ENCODE results near the gene SRPK2. TPM values are rescaled to one million over a fixed set of nuclear protein-coding genes. Genes with fewer than 3 reads are reported as not detected.

The SRPK2 gene
- total RNA-seq, 1 donor from 2014 or later = 54.1 TPM

DNA sequence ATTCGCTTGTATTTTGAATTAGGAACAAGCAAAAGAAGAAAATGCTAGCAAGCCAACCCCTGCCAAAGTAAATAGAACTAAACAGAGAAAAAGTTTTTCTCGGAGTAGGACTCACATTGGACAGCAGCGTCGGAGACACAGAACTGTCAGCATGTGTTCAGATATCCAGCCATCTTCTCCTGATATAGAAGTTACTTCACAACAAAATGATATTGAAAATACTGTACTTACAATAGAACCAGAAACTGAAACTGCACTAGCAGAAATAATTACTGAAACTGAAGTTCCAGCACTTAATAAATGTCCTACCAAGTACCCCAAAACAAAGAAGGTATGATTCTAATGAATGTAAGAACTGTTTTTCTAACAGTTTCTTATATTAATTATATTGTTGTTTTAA is 286.9 kb downstream of the SRPK2 start:
- no peak for DNase-seq (ENCODE audit: low spot score)

DNA sequence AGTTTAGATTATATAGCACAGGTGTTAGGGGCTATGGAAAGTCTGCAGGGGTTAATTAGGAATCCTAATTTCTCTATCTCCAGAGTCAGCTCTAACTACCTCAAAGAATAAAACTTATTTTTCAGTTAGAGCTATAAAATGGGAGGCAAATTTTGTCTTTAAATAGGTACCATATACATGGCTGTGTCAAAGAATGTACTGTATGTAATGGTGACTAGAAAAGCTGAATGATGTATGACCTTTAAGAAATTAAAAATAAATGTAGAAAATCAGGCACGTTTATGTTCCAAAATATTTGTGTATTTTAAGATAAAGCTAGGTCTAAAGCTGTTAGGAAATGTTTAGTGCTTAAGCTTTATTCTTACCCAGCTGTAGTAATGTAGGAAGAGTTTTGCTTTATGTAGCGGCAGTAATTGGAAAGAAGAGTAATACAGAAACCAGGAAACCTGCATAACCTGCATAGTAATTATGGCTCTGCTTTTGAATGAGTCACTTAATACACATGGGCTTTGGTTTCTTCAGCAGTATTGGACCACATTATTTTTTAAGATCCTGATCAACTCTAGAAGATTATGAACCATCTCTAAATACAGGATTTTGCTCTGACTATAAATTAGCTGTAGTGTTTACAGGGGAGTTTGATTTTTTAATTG is 289.7 kb downstream of the SRPK2 start:
- DNase-seq (ENCODE audit: low spot score) = no peak

DNA sequence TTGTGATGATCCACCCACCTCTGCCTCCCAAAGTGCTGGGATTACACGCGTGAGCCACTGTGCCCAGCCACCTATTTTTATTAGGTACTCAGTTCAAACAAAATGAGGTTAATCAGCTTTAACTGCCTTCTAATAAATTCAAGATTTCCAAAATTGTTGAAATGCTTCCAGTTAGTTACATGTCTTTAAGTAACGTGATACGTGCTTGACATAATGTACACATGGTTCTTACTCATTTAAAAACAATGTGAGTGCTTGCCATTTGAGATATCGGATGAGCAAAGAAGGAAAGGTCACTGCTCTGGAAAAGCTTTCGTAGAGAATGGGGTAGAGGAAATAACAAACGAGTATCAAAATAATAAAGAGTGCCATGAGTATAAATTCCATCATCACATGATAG is 291.1 kb downstream of the SRPK2 start:
- no peak for DNase-seq (ENCODE audit: low spot score)

DNA sequence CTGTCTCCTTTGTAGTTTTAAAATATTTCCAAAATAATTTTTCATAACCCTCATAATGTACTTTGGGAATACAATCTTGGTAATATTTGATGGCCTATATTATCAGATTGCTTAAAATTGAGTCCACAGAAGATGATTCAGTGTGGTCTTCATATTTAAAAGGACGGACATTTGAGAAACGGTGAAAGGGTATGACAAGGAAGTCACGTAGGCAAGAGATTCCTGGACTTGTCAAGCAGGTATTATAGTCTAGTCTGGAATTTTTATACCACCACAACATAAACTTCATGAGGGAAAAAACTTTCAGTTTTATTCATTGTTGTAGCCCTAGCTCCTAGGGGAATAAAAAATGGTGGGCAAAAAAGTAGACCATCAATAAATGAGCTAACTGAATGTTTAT is 292.4 kb downstream of the SRPK2 start:
- no peak for DNase-seq (ENCODE audit: low spot score)

DNA sequence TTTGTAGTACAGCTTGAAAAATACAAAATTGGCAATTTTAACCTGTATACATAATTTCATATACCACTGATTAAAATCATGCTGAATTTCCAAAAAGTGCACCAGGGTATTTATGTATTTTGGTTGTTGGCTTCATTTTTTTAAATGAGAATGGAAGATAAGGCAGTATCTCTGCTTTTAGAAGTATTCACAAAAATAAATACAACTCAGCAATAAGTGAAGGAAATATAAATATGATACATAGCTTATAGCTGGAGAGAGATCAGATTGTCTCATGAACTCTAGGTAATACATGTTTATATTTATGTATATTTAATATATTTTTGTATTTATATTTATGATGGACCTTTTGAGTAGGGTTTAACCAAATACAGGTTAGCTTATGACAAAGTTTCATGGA is 293.8 kb downstream of the SRPK2 start:
- no peak for DNase-seq (ENCODE audit: low spot score)

DNA sequence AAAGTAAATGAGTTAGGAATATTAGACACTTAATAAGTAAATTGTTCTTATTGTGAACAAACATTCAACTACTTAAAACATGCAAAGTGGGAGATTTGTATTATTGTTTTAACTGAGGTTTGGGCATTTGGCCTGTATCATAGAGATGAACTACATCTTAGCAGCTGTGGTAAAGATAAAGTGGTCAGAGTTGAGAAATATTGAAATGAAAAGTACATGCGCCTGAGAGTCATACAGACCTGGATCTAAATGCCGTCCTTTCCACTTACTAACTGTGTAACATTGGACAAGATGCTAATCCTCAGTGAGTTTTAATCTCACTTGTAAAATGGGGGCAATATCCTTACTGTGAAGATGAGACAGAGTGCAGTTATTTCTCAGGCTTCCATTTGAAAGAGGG is 300.3 kb downstream of the SRPK2 start:
- DNase-seq (ENCODE audit: low spot score) = no peak

DNA sequence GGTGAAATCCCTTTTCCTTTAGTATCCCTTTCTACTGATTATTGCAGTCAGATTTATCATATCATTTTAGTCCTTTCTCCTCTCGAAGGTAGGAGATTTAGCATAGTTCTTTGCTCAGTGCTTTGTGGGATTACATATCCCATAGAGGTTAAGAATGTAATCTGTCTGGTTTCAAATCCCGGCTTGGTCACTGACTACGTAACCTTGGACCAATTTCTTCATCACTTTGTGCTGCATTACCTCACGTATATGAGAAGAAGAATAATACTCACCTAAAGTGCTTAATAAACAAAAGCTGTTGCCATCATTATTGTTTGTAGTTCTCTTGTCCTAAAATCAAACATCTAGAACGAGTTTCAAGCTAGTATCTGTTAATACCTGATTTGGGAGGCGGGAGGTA is 300.7 kb downstream of the SRPK2 start:
- DNase-seq (ENCODE audit: low spot score) = no peak

DNA sequence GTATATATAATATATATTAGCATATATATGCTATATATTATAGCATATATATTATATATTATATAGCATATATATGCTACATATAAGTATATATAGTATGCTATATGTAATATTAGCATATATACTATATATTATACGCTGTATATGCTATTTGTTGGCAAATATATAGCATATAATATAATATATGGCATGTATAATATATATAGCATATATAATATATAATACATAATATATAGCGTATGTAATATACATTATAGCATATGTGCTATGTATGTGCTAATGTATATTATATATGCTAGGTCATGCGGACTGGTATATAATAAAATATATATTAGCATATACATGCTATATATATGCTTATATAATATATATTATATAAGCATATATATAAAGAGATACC is 301.9 kb downstream of the SRPK2 start:
- no peak for DNase-seq (ENCODE audit: low spot score)

DNA sequence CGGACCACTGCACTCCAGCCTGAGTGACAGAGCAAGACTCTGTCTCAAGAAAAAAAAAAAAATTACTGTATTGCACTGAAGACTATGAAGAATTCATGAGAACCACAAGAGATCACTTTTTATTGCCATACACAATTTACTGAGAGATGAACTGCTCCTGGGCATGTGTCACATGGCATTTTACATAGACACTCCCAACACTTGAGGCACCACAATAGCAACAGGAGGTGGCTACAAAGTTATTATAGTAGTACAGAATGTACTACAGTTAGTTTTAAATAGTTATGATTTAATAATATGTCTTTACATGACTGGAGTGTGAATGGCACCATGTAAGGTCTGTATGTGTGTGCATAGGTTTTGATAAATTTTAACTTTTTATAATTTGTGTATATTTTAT is 304.1 kb downstream of the SRPK2 start:
- DNase-seq (ENCODE audit: low spot score) = no peak

DNA sequence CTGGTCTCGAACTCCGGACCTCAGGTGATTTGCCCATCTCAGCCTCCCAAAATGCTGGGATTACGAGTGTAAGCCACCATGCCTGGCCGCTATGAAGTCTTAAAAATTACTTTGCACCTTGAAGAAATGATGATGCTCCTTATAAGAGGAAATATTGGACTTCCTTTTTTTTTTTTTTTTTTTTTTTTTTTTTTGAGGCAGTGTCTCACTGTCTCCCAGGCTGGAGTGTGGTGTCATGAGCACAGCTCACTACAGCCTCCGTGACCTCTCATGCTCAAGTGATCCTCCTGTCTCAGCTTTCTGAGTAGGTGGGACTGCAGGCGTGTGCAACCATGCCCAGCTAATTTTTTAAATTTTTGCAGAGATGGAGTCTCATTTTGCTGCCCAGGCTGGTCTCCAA is 309.4 kb downstream of the SRPK2 start:
- DNase-seq (ENCODE audit: low spot score) = no peak

DNA sequence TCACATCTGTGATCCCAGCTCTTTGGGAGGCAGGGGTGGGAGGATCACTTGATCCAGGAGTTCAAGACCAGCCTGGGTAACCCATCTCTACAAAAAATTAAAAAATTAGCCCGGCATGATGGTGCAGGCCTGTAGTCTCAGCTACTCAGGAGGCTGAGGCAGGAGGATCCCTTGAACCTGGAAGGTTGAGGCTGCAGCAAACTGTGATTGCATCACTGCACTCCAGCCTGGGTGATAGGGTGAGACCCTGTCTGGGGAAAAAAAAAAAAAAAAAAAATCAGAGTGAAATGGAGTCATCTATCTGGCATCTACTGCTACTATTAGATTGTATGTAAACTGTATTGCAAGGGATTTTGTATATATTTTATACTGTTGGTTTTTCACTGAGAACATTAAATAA is 315.6 kb downstream of the SRPK2 start:
- DNase-seq (ENCODE audit: low spot score) = no peak

DNA sequence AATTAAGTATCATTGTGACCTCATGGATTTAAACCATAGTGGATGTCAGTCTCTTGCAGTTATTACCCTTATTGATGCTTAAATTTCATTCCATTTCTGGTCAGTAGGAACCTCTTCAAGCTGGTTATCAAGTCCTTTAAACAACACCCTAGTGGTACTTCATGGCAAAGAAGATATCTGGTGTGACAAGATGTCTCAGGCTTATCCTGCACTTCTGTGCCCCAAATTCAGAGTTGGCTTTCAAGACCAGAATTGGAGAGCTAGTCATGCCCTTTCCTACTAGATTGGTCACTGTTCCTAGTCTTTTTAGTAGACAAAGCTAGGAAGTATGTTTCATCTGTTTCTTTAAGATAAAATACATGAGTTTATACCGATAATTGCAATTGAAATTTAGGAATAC is 319.8 kb downstream of the SRPK2 start:
- no peak for DNase-seq (ENCODE audit: low spot score)

DNA sequence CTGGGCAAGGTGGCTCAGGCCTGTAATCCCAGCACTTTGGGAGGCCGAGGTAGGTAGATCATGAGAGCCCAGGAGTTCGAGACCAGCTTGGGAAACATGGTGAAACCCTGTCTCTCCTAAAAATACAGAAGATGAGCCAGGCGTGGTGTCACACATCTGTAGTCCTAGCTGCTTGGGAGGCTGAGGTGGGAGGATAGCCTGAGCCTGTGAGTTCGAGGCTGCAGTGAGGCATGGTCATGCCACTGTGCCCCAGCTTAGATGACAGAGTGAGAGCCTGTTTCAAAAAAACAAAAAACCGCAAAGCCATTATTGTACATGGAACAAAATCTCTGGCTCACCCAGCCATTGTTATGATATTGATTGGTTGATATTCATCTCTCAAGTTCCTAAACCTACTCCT is 321.0 kb downstream of the SRPK2 start:
- no peak for DNase-seq (ENCODE audit: low spot score)

Other genes with a start within 250 kb of the SRPK2 start
- 22.0 TPM for gene PUS7, start 133.3 kb upstream of the SRPK2 start, total RNA-seq
- 17.2 TPM for gene RINT1, start 143.3 kb upstream of the SRPK2 start, total RNA-seq
- not detected for gene EFCAB10, start 192.6 kb upstream of the SRPK2 start, total RNA-seq